Stimulated activated naive CD8-positive, alpha-beta T cell treated with anti-CD3 and anti-CD28 coated beads, Interleukin-15, Interleukin-2, amounts not matched to agents 100 U/mL and 50 U/mL, for 24 hours (primary cell): ENCODE measurements around the gene SNX6.
"Not testable (repeated sequence)": the region's sequence is repeated elsewhere in the genome, so short reads cannot be mapped to it uniquely, and the experiment has no call there.

Source experiments
- ATAC-seq: fragments of 150-1000 bp; cut with Tn5 transposase; one replicate; pipeline ENCODE4 v1.10.0; 2021
- DNase-seq: peaks from one replicate; pipeline ENCODE4 v3.0.0; 2021

Gene SNX6

DNA sequence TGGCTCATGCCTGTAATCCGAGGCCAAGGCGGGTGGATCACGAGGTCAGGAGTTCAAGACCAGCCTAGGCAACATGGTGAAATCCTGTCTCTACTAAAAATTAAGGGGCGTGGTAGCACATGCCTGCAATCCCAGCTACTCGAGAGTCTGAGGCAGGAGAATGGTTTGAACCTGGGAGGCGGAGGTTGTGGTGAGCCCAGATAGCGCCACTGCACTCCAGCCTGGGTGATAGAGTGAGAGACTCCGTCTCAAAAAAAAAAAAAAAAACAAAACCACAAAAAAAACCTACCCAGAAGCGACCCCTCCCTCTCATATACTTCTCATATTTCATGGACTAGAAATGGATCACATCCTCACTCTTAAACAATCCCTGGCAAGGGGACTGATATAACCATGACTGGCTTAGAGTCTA is 4.4 kb upstream of the SNX6 start:
- ATAC-seq, DNase-seq: not testable (repeated sequence)

- ATAC-seq, result no peak
Observed at GRCh38 chr14:34633742-34634141, 3.8 kb upstream of the SNX6 start.

DNA sequence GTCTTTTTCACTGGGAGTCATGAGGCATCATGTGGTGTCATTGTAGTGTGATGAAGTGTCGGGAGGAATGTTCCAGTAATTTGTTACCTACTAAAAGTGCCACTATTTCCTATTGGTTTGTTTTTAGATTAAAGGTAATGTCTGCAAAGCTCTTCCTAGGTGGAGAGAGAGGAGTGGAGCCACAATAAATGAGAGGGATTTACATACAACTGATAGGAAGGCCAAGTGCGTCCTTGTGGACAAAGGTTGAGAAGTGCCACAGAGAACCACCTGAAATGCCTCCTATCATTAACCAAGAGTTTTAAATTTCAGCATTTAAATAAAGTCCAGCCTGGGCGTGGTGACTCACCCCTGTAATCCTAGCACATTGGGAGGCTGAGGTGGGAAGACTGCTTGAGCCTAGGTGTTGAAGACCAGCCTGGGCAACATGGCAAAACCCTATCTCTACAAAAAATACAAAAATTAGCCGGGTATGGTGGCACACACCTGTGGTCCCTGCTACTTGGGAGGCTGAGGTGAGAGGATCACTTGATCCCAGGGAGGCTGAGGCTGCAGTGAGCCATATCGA is 2.5 kb upstream of the SNX6 start:
- ATAC-seq, result no peak

More at GRCh38 chr14:34633742-34634141, 3.8 kb upstream of the SNX6 start:
- DNase-seq, result no peak

DNA sequence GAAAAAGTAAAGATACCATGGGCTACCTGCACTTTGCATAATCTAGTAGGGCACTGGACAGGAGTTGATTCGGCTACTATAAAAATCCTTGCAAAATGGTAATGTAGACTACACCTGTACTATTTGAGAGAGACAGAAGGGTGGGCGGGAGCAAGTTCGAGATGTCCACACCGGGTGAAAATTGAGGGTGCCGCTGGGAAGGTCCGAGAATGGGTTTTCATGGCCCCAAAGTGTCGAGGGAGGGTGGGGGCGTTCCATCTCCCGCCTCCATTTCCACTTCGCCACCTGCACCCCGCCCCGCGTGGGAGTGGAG is 648 bp downstream of the SNX6 start:
- ATAC-seq, result no peak
- no peak for DNase-seq

More for the DNA sequence above, 2.5 kb upstream of the SNX6 start:
- DNase-seq, result no peak

GRCh38 chr14:34628681-34629135 is 1.2 kb downstream of the SNX6 start:
- peak; percentile 34 for DNase-seq
- peak; percentile 21 for ATAC-seq

- DNase-seq (no peak), ATAC-seq (no peak)
Observed at GRCh38 chr14:34623506-34623905, 6.4 kb downstream of the SNX6 start.

DNA sequence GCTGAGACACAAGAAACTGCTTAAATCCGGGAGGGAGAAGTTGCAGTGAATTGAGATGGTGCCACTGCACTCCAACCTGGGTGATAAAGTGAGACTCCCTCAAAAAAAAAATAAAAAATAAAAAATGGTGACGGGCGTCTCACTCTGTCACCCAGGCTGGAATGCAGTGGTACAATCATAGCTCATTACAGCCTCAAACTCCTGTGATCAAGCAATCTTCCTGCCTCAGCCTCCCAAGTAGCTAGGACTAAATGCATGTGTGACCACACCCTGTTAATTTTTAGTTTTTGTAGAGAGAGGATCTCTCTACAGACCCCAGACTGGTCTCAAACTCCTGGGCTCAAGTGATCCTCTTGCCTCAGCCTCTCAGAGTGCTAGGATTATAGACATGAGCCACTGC is 9.1 kb downstream of the SNX6 start:
- no peak for DNase-seq
- ATAC-seq, result no peak

DNA sequence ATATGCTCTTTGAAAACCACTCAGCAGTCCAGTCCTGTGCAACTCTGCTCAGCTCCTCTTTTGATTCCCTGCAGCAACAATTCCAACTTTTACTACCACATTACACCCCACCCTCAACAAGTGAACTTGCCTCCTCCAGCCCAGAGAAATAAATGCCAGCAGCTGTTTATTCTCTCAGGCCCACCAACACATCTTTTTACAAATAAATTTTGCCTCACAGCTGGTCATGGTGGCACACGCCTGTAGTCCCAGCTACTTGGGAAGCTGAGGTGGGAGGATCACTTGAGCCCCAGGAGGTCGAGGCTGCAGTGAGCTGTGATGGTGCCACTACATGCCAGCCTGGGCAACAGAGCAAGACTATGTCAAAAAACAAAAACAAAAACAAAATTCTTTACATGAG is 9.8 kb downstream of the SNX6 start:
- ATAC-seq (no peak), DNase-seq (no peak)

DNA sequence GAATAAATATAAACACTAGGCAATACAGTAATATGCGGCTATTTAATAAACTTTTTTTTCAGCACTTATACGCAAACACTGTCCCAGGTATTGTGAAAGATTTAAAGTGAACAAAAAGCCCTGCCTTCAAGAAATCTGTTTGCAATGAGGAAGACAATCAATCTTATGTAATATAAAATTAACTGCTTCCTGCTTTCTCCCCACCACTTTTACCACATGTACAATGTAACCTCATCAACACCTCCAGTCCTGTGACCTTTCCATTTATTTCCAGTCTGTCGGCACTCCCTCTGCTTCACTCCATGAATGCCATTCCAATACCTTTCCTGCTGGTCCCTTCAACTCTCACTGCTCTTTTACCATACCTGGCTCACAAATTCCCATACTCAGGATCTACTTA is 10.5 kb downstream of the SNX6 start:
- ATAC-seq, result no peak
- DNase-seq, result no peak

DNA sequence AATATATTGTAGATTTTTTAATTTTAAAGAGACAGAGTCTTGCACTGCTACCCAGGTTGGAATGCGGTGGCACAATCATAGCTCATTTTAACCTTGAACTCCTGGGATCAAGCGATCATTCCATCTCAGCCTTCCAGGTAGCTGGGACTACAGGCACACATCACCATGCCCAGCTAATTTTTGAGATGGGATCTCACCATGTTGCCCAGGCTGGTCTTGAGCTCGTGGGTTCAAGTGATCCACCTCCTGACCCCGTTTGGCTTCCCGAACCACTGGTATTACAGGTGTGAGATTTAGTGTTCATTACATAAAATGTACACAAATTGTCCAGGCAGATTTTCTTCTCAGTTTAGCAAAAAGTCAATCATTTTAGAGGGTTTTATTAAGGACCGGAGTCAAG is 13.6 kb downstream of the SNX6 start:
- ATAC-seq, result no peak
- no peak for DNase-seq

DNA sequence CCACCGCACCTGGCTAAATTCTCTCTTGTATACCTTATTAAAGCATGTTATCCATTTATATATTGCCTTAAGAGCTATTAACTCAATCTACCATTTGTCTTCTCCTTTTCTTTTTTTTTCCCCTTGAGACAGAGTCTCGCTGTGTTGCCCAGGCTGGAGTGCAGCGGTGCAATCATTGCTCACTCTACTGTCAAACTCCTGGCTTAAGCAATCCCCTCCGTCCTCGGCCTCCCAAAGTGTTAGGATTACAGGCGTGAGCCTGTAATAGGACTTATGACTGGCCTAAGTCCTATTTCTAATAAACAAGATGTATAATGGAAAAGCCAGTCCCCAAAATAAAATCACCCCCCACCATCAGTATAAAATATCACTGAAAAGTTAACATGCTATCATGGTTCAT is 14.4 kb downstream of the SNX6 start:
- ATAC-seq (no peak), DNase-seq (no peak)

DNA sequence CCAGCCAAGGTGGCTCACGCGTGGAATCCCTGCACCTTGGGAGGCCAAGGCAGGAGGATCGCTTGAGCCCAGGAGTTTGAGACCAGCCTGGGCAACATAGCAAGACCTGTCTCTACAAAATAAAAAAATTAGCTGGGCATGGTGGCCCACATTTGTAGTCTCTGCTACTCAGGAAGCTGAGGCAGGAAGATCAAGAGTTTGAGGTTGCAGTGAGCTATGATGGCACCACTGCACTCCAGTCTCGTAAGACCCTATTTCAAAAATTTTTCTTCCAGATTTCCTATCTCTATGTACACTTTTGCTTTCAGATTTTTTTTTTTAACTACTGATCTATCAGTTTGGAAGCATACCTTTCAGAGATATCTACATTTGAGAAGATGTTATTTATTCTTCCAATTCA is 15.3 kb downstream of the SNX6 start:
- DNase-seq, result no peak
- ATAC-seq, result no peak

DNA sequence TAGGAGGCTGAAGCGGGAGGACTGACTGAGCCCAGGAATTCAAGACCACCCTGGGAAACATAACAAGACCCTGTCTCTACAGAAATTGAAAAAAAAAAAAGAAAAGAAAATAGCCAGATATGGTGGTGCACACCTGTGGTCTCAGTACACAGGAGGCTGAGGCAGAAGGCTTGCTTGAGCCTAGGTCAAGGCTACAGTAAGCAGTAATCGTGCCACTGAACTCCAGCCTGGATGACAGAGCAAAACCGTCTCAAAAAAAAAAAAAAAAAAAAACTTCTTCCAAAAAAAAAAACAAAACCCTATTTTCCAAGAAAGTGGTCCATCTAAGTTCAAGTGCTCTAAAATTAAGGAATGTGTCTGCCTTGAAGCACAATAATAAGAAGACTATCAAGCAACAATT is 19.8 kb downstream of the SNX6 start:
- DNase-seq (no peak), ATAC-seq (no peak)

- no peak for DNase-seq
- no peak for ATAC-seq
Observed at GRCh38 chr14:34605461-34605860, 24.5 kb downstream of the SNX6 start.

GRCh38 chr14:34604995-34605394 is 25.0 kb downstream of the SNX6 start:
- ATAC-seq (no peak), DNase-seq (no peak)

DNA sequence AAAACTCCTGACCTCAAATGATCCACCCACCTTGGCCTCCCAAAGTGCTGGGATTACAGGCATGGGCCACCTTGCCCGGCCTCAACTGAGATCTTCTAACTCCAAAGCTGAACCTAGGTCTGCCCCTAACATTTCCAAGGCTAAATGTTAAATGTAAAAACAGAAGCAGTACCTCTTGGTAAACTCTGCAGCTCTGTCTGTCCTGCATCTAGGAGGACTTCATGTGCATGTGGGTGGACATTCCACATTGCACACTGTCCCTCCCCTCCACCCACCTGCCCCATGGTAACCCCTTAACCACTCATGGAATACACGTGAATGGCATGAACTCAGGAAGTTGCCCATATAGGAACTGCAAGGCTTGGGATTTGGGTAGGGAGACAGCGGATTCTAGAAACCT is 33.1 kb downstream of the SNX6 start:
- DNase-seq (no peak), ATAC-seq (no peak)

DNA sequence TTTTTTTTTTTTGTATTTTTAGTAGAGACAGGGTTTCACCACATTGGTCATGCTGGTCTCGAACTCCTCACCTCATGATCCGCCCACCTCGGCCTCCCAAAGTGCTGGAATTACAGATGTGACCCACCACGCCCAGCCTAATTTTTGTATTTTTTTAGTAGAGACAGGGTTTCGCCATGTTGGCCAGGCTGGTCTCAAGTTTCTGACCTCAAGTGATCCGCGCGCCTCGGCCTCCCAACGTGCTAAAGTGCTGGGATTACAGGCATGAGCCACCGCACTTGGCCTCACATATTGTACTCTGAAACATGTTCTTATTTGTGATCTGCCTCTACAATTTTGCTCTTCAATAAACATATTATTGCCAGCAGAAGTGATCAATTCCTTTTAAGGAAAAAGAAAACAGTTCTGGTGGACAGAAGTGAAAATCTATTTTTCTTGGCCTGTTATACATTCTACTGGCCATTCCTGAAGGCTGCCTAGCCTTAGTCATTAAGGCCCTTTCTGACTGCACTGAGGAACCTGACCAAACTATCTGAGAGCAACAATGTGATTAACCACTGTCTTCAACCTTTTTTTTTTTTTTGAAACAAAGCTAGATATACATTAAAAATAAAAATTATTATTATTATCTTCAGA is 36.1 kb downstream of the SNX6 start:
- no peak for ATAC-seq
- no peak for DNase-seq

GRCh38 chr14:34592623-34593022 is 37.3 kb downstream of the SNX6 start:
- no peak for ATAC-seq
- DNase-seq, result no peak

DNA sequence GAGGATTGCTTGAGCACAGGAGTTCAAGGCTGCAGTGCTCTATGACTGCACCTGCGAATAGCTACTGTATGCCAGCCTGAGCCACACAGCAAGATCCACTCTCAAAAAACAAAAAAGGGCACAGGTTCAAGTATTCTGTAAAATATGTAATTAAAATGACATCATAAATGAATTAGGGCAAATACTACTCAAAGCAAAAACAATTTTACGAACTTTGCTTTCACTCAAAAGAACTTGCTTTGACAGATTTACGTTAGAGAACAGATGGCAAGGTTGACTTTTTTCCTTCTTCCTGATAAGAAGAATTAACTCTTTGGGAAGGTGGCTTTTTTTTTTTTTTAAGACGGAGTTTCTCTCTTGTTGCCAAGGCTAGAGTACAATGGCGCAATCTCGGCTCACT is 46.4 kb downstream of the SNX6 start:
- ATAC-seq, result no peak
- DNase-seq, result no peak

GRCh38 chr14:34582117-34582680 is 47.7 kb downstream of the SNX6 start:
- no peak for ATAC-seq
- no peak for DNase-seq

DNA sequence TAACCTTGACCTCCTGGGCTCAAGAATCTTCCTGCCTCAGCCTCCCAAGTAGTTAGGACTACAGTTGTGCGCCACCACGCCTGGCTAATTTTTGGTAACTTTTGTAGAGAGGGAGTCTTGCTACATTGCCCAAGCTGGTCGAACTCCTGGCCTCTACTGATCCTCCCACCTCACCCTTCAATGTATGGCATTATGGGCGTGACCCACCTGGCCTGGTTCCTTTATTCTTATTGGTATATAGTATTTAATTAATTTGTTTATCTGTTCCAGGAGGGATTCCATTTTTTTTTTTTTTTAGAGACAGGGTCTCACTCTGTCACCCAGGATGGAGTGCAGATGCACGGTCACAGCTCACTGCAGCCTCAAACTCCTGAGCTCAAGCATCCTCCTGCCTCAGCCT is 49.6 kb downstream of the SNX6 start:
- ATAC-seq (no peak), DNase-seq (no peak)

- no peak for ATAC-seq
- DNase-seq, result no peak
Observed at GRCh38 chr14:34571771-34572170, 58.2 kb downstream of the SNX6 start.

DNA sequence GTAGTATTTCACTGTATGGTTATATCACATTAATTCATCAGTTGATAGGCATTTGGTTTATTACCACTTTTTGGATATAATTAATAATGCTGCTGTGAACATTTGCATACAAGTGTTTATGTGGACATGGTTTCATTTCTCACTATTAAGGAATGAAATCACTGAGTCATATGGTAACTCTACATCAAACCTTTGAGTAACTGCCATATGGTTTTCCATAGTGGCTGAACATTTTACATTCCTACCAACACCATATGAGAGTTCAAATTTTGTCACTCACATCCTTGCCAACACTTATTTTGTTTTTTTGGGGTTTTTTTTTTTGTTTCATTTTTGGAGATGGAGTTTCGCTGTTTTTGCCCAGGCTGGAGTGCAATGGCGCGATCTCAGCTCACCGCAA is 60.2 kb downstream of the SNX6 start:
- ATAC-seq, result no peak

GRCh38 chr14:34568803-34569202 is 61.1 kb downstream of the SNX6 start:
- DNase-seq (no peak), ATAC-seq (no peak)

More for the DNA sequence above, 60.2 kb downstream of the SNX6 start:
- no peak for DNase-seq
